Fibroblast of lung (primary cell): ENCODE measurements around the gene MEOX2.

ENCODE experiments used
- CTCF ChIP-seq, 2 donors: IDR thresholded peaks in 1 of 2; conservative IDR thresholded peaks in 1 of 2; 1 replicate in 1 of 2; 2 replicates in 1 of 2; pipeline ENCODE4 v1.5.1; 2011 to 2012; ENCODE audit warnings: low read length in 2 of 2, control low read depth in 1 of 2, inconsistent platforms in 1 of 2, low read depth in 1 of 2, mild to moderate bottlenecking in 1 of 2
- EZH2 ChIP-seq: IDR thresholded peaks from 2 replicates; pipeline ENCODE4 v1.5.1; 2012; ENCODE audit warnings: low read length, control low read depth, mild to moderate bottlenecking; ENCODE audit errors: missing control alignments

GRCh38 chr7:15709978-15710377 lies 23.5 kb upstream of the MEOX2 start:
- TF ChIP-seq CTCF (conservative IDR thresholded peaks at IDR 0.05 in 1 of 2, IDR thresholded peaks at IDR 0.05 in 1 of 2; ENCODE audit: low read depth in 1 of 2, low read length in 2 of 2) (no peak), EZH2 (no peak)
